ENCODE data around the gene OTUB2. TPM values are rescaled to one million over a fixed set of nuclear protein-coding genes. Genes with fewer than 3 reads are reported as not detected.

OTUB2 gene
- total and polyA plus RNA-seq, 2 of the 8 experiments (the other 6 are each of a cell fraction or from before 2014, with no cell fraction given) = 2.2 to 4.2 TPM

GRCh38 chr14:94021001-94021400, 5.1 kb upstream of the OTUB2 start:
- H3K4me3 ChIP-seq (ENCODE audit: extremely low read depth in 1 of 4, insufficient read depth in 2 of 4, low read depth in 3 of 4, low read length in 4 of 4) = no peak overlapping the region
- H2BK5ac ChIP-seq (ENCODE audit: low read depth, low read length) = no peak overlapping the region
- no peak overlapping the region for H3K18ac ChIP-seq (ENCODE audit: extremely low read depth, low read length)
- no peaks in the 10 kb centered on the region for H3K9me3 ChIP-seq (ENCODE audit: insufficient read depth in 2 of 2, low read depth in 1 of 2, low read length in 1 of 2)
- no peak overlapping the region for H3K56ac ChIP-seq (replicated peaks; ENCODE audit: insufficient read length, low read depth, low read length)
- H3K27ac ChIP-seq (ENCODE audit: low read depth, low read length) = no peak overlapping the region
- no peak for DNase-seq (ENCODE audit: low read depth in 1 of 2, low spot score in 2 of 2)
- H3K9ac ChIP-seq (replicated peaks in 1 of 4; ENCODE audit: extremely low read depth in 1 of 4, low read depth in 3 of 4, low read length in 3 of 4) = no peak overlapping the region
- ChIA-PET POLR2A (ENCODE audit: partially characterized antibody) (interaction anchor here (1.4 kb wide), 1 partner anchor 10 kb away, joined by 5 read pairs; no protein-coding TSS in a partner anchor), CTCF (ENCODE audit: partially characterized antibody) (interaction anchor here (0.6 to 9.7 kb wide), 11 partner anchors 9 to 1458 kb away, joined by 3 to 65 read pairs (median 4); no protein-coding TSS in a partner anchor)
- no peak overlapping the region for H4K91ac ChIP-seq (replicated peaks; ENCODE audit: insufficient read length, low read length)
- no peak overlapping the region for H3K14ac ChIP-seq (ENCODE audit: insufficient read length)
- peaks cover 0 to 18% (median 10%) of the 10 kb centered on the region in 4 experiments; a peak in 4 of 7 replicates for H3K4me1 ChIP-seq (replicated peaks in 1 of 4; ENCODE audit: control insufficient read depth in 3 of 4, insufficient read depth in 4 of 4, low read length in 3 of 4)
- H2BK15ac ChIP-seq (ENCODE audit: low read length) = no peak overlapping the region
- no peak overlapping the region for H2AK5ac ChIP-seq (ENCODE audit: low read depth, low read length)
- H2BK12ac ChIP-seq (ENCODE audit: low read depth, low read length) = no peak overlapping the region
- no peak overlapping the region for H3K4me2 ChIP-seq (ENCODE audit: insufficient read depth in 1 of 2, low read depth in 2 of 2, low read length in 2 of 2)
- no peaks in the 10 kb centered on the region; the same call in 1 of the 2 replicates for H3K23me2 ChIP-seq (ENCODE audit: low read depth, low read length)
- H3K4ac ChIP-seq (replicated peaks; ENCODE audit: insufficient read length, low read depth, low read length) = no peak overlapping the region
- no peak overlapping the region for H4K8ac ChIP-seq (ENCODE audit: extremely low read depth, insufficient read depth, low read length)
- no peak overlapping the region for H4K5ac ChIP-seq (ENCODE audit: insufficient read length, low read depth, low read length)
- 77% methylated on average over 2 of the region's 2 CpGs; no CpG with 5 or more reads in 1 of the 2 experiments for WGBS, 2 experiments (ENCODE audit: extremely low coverage in 1 of 2, insufficient coverage in 1 of 2, insufficient read length in 1 of 2, insufficient replicate concordance in 2 of 2, low coverage in 1 of 2, low lambda C conversion rate in 2 of 2, missing lambda C conversion rate in 1 of 2)
- H3K36me3 ChIP-seq (ENCODE audit: control insufficient read depth in 2 of 4, insufficient read depth in 4 of 4, low read length in 3 of 4) = no peaks in the 10 kb centered on the region; a peak in 1 of 8 replicates
- no peaks in the 10 kb centered on the region for H4K20me1 ChIP-seq (replicated peaks in 1 of 2; ENCODE audit: control insufficient read depth in 1 of 2, insufficient read depth in 2 of 2, low read length in 2 of 2)
- H2AFZ ChIP-seq (ENCODE audit: low read length) = 0 out of 2 replicates have a peak overlapping the region, but pooled peaks have one; percentile 48
- H2BK20ac ChIP-seq (ENCODE audit: low read length) = no peak overlapping the region
- no peak for FAIRE-seq
- H2BK120ac ChIP-seq (replicated peaks; ENCODE audit: low read depth, low read length) = no peak overlapping the region
- H3K79me2 ChIP-seq (ENCODE audit: control insufficient read depth in 1 of 2, insufficient read depth in 2 of 2, low read length in 2 of 2) = no peaks in the 10 kb centered on the region
- no peak overlapping the region for H3K23ac ChIP-seq (ENCODE audit: insufficient read length)
- H3K27me3 ChIP-seq (replicated peaks in 1 of 4; ENCODE audit: control insufficient read depth in 3 of 4, extremely low read depth in 1 of 4, insufficient read depth in 3 of 4, low read length in 3 of 4) = no peaks in the 10 kb centered on the region; a peak in 1 of 7 replicates
- H3K79me1 ChIP-seq (ENCODE audit: low read depth, low read length) = no peaks in the 10 kb centered on the region
- TF ChIP-seq TAF7 (optimal IDR thresholded peaks at IDR 0.05; ENCODE audit: borderline replicate concordance, low read depth, low read length) (no peak), SIRT6 (IDR thresholded peaks at IDR 0.05; ENCODE audit: low read length) (no peak), ASH2L (IDR thresholded peaks at IDR 0.05; ENCODE audit: low read length) (no peak), CBX8 (IDR thresholded peaks at IDR 0.05; ENCODE audit: borderline replicate concordance, low read depth, low read length) (no peak), EZH2 (IDR thresholded peaks at IDR 0.05; ENCODE audit: low read depth, low read length, severe bottlenecking) (no peak), SRF (IDR thresholded peaks at IDR 0.05; ENCODE audit: low read depth, low read length) (no peak), HDAC2 (IDR thresholded peaks at IDR 0.05; ENCODE audit: borderline replicate concordance in 1 of 2, low read depth in 2 of 2, low read length in 2 of 2) (no peak), GABPA (IDR thresholded peaks at IDR 0.05; ENCODE audit: borderline replicate concordance, insufficient read depth, low read length) (no peak), YY1 (IDR thresholded peaks at IDR 0.05; ENCODE audit: low read depth, low read length) (no peak), TEAD4 (IDR thresholded peaks at IDR 0.05; ENCODE audit: low read depth, low read length) (no peak), EP300 (IDR thresholded peaks at IDR 0.05; ENCODE audit: borderline replicate concordance in 1 of 2, low read depth in 2 of 2, low read length in 2 of 2) (no peak), CTBP2 (IDR thresholded peaks at IDR 0.05; ENCODE audit: borderline replicate concordance, insufficient read depth, insufficient read length, low read length) (no peak)

All from H1 (cell line).